HL-60 (cell line): ENCODE data around the gene NDE1.

Experiments
- GABPA ChIP-seq: IDR thresholded peaks from 2 replicates; pipeline ENCODE4 v1.6.1; 2012; ENCODE audit warnings: low read depth
- POLR2AphosphoS5 ChIP-seq: IDR thresholded peaks from 2 replicates; pipeline ENCODE4 v1.6.1; 2012; ENCODE audit warnings: low read depth
- SPI1 ChIP-seq: IDR thresholded peaks from 2 replicates; pipeline ENCODE4 v1.6.1; 2012; ENCODE audit warnings: low read depth, mild to moderate bottlenecking, borderline replicate concordance
- TF ChIP-seq, protein P1 (sequence below): IDR thresholded peaks from one replicate; pipeline ENCODE4 v1.5.1; 2011; ENCODE audit warnings: low read length, control low read depth, inconsistent platforms; ENCODE audit not compliant: insufficient read depth

DNA sequence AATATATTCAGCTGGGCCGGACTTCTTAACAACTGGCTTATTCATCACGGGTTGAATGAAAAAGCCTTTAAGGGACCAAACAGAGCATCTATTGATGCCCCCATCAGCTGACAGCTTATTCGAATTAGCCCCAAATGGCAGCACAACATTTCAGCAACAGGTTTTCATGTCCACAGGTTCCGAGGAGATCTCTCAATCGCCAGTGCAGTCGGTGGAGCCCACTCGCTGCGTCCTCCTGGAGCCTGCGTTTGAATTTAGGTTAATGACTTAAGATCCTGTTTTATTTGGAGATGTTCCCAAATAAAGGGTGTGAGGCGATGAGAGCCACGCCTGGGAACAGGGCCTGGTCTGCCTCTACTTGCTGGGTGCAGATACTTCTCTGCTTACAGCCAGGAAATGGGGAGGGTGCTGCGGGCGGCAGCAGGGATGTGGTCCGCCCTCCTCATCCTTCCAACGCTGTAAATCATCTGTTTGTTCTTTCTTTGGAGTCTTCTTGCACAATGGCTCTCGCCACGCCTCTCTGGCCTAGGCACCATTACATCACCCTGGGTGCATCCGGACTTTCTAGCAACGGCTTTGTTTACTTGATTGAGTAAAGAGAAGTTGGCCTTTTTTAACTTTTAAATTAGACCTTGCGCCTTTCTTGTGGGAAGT is 22.6 kb downstream of the NDE1 start:
- TF ChIP-seq, protein P1, sequence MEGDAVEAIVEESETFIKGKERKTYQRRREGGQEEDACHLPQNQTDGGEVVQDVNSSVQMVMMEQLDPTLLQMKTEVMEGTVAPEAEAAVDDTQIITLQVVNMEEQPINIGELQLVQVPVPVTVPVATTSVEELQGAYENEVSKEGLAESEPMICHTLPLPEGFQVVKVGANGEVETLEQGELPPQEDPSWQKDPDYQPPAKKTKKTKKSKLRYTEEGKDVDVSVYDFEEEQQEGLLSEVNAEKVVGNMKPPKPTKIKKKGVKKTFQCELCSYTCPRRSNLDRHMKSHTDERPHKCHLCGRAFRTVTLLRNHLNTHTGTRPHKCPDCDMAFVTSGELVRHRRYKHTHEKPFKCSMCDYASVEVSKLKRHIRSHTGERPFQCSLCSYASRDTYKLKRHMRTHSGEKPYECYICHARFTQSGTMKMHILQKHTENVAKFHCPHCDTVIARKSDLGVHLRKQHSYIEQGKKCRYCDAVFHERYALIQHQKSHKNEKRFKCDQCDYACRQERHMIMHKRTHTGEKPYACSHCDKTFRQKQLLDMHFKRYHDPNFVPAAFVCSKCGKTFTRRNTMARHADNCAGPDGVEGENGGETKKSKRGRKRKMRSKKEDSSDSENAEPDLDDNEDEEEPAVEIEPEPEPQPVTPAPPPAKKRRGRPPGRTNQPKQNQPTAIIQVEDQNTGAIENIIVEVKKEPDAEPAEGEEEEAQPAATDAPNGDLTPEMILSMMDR: no peak
- TF ChIP-seq GABPA (no peak), SPI1 (no peak), POLR2AphosphoS5 (peak; percentile 83)
